Osteoblast (primary cell): Measurements from ENCODE around the gene DMPK. TPM values are rescaled to one million over a fixed set of nuclear protein-coding genes. Genes with fewer than 3 reads are reported as not detected.

Experiments used
- DNase-seq: peaks from one replicate; pipeline ENCODE4 v3.0.0; 2011; ENCODE audit warnings: low spot score, mixed read lengths; ENCODE audit not compliant: insufficient read length; ENCODE audit errors: missing footprints
- H2AFZ ChIP-seq: 2 replicates; pipeline ENCODE4 v1.6.0; 2011; ENCODE audit warnings: mild to moderate bottlenecking, low read length
- H3K27ac ChIP-seq: 2 replicates; pipeline ENCODE4 v1.5.1; 2011; ENCODE audit warnings: mild to moderate bottlenecking, low read depth, low read length, moderate library complexity
- H3K27me3 ChIP-seq: 2 replicates; pipeline ENCODE4 v1.6.0; 2012; ENCODE audit warnings: mild to moderate bottlenecking, control low read depth, inconsistent platforms, low read length, moderate library complexity; ENCODE audit not compliant: insufficient read depth
- H3K36me3 ChIP-seq: 2 replicates; pipeline ENCODE4 v1.5.1; 2011; ENCODE audit warnings: mild to moderate bottlenecking, low read length, control low read depth, moderate library complexity; ENCODE audit not compliant: insufficient read depth
- H3K4me1 ChIP-seq: 2 replicates; pipeline ENCODE4 v1.5.1; 2011; ENCODE audit warnings: mild to moderate bottlenecking, low read length, control low read depth, moderate library complexity; ENCODE audit not compliant: insufficient read depth
- H3K4me2 ChIP-seq: 2 replicates; pipeline ENCODE4 v1.6.0; 2011; ENCODE audit warnings: mild to moderate bottlenecking, low read length; ENCODE audit not compliant: insufficient read depth
- H3K4me3 ChIP-seq: fragments of 200-600 bp; sonication (generic); 3 replicates; pipeline ENCODE4 v1.5.1; 2012; ENCODE audit warnings: mild to moderate bottlenecking, low read length, inconsistent platforms; ENCODE audit not compliant: insufficient read depth
- H3K79me2 ChIP-seq: 2 replicates; pipeline ENCODE4 v1.6.0; 2012; ENCODE audit warnings: mild to moderate bottlenecking, low read length, control low read depth, inconsistent platforms; ENCODE audit not compliant: insufficient read depth
- H3K9me3 ChIP-seq: 2 replicates; pipeline ENCODE4 v1.5.1; 2011; ENCODE audit warnings: low read depth, low read length, control low read depth
- H4K20me1 ChIP-seq: 2 replicates; pipeline ENCODE4 v1.6.0; 2012; ENCODE audit warnings: mild to moderate bottlenecking, low read length, control low read depth; ENCODE audit not compliant: insufficient read depth
- CTCF ChIP-seq: IDR thresholded peaks from 2 replicates; pipeline ENCODE4 v1.5.1; 2011; ENCODE audit warnings: mild to moderate bottlenecking, low read depth, low read length, moderate library complexity; ENCODE audit errors: extremely low read depth
- total RNA-seq: library from RNA; depleted of rRNA; stranded (reverse); fragments of >200 nt; gene quantifications from 2 replicates; pipeline ENCODE4 v1.2.3, GENCODE V29; 2012

Gene DMPK
- total RNA-seq, 1 donor: 30.4 TPM

- Histone ChIP-seq H3K4me1 (peaks cover 7% of the 10 kb centered on the region), H3K4me2 (no peak overlapping the region), H4K20me1 (peaks cover 3% of the 10 kb centered on the region), H2AFZ (no peak overlapping the region), H3K36me3 (peaks cover 13% of the 10 kb centered on the region), H3K4me3 (no peak overlapping the region), H3K9me3 (no peaks in the 10 kb centered on the region), H3K27me3 (no peaks in the 10 kb centered on the region), H3K79me2 (no peaks in the 10 kb centered on the region), H3K27ac (no peak overlapping the region)
- no peak for TF ChIP-seq CTCF
- peak; percentile 54 for DNase-seq
These were observed 33.4 kb upstream of the DMPK start for GRCh38 chr19:45815481-45816216.

- Histone ChIP-seq H3K36me3 (peaks cover 6% of the 10 kb centered on the region), H3K4me3 (no peak within 1 kb of the TSS), H2AFZ (no peak within 1 kb of the TSS), H4K20me1 (peaks cover 3% of the 10 kb centered on the region), H3K27me3 (no peaks in the 10 kb centered on the region), H3K4me1 (peaks cover 11% of the 10 kb centered on the region), H3K9me3 (no peaks in the 10 kb centered on the region), H3K4me2 (no peak within 1 kb of the TSS), H3K27ac (no peak within 1 kb of the TSS), H3K79me2 (no peaks in the 10 kb centered on the region)
- DNase-seq: peak; percentile 81
- no peak for TF ChIP-seq CTCF
These were observed 32.7 kb upstream of the DMPK start, which contains the start of gene RSPH6A for GRCh38 chr19:45814851-45815480. TSS of gene RSPH6A (minus strand) at chr19:45815308. CDS start at chr19:45815176, 132 bp downstream.

GRCh38 chr19:45814166-45814780 lies 32.0 kb upstream of the DMPK start:
- no peak overlapping the region for H3K4me2 ChIP-seq
- H3K4me1 ChIP-seq: peaks cover 17% of the 10 kb centered on the region
- no peaks in the 10 kb centered on the region for H3K79me2 ChIP-seq
- peaks cover 6% of the 10 kb centered on the region for H3K36me3 ChIP-seq
- H3K27me3 ChIP-seq: no peaks in the 10 kb centered on the region
- no peak overlapping the region for H3K27ac ChIP-seq
- H4K20me1 ChIP-seq: peaks cover 3% of the 10 kb centered on the region
- no peaks in the 10 kb centered on the region for H3K9me3 ChIP-seq
- DNase-seq: peak; percentile 73
- TF ChIP-seq CTCF: no peak
- H3K4me3 ChIP-seq: no peak overlapping the region
- no peak overlapping the region for H2AFZ ChIP-seq

GRCh38 chr19:45812297-45812696 lies 30.0 kb upstream of the DMPK start:
- no peak overlapping the region for H3K27ac ChIP-seq
- H3K4me1 ChIP-seq: peaks cover 18% of the 10 kb centered on the region
- no peaks in the 10 kb centered on the region for H3K27me3 ChIP-seq
- DNase-seq: peak; percentile 51
- peaks cover 6% of the 10 kb centered on the region for H3K36me3 ChIP-seq
- H3K79me2 ChIP-seq: no peaks in the 10 kb centered on the region
- TF ChIP-seq CTCF: no peak
- H3K4me3 ChIP-seq: no peak overlapping the region
- no peaks in the 10 kb centered on the region for H3K9me3 ChIP-seq
- H3K4me2 ChIP-seq: no peak overlapping the region
- peaks cover 3% of the 10 kb centered on the region for H4K20me1 ChIP-seq
- no peak overlapping the region for H2AFZ ChIP-seq
